WTC11 (cell line): Measurements from ENCODE around the gene DAB1. TPM values are rescaled to one million over a fixed set of nuclear protein-coding genes. Genes with fewer than 3 reads are reported as not detected.

Source experiments
- ATAC-seq: fragments of 200-7000 bp; cut with Tn5 transposase; 2 replicates; pipeline ENCODE4 v1.10.0; 2021; ENCODE audit warnings: mild to moderate bottlenecking, moderate library complexity
- CTCF ChIA-PET: fragments of 300-600 bp; sonication (Branson Sonifier 250); formaldehyde crosslinking; loops from one replicate; lab custom pipeline; 2021; ENCODE audit warnings: antibody characterized with exemption; lab: Charles Lee
- POLR2A ChIA-PET: fragments of 350-600 bp; sonication (Branson Sonifier 250); formaldehyde crosslinking; loops from one replicate; lab custom pipeline; 2021; ENCODE audit warnings: antibody characterized with exemption; lab: Charles Lee
- DNase-seq: peaks from one replicate; pipeline ENCODE4 v3.0.0; 2021; ENCODE audit warnings: low spot score
- H3K27ac Mint-ChIP-seq: 2 replicates; pipeline ENCODE4 v1.8.0; 2021; ENCODE audit warnings: mixed read lengths
- H3K27me3 Mint-ChIP-seq: 2 replicates; pipeline ENCODE4 v1.8.0; 2021; ENCODE audit warnings: low read depth, mild to moderate bottlenecking, moderate library complexity, mixed read lengths
- H3K36me3 Mint-ChIP-seq: 2 replicates; pipeline ENCODE4 v1.8.0; 2021; ENCODE audit warnings: mixed read lengths
- H3K4me1 Mint-ChIP-seq: 2 replicates; pipeline ENCODE4 v1.8.0; 2022; ENCODE audit warnings: mixed read lengths
- H3K4me3 Mint-ChIP-seq: 2 replicates; pipeline ENCODE4 v1.8.0; 2021; ENCODE audit warnings: mild to moderate bottlenecking, moderate library complexity, mixed read lengths
- H3K9me3 Mint-ChIP-seq: 2 replicates; pipeline ENCODE4 v1.8.0; 2021; ENCODE audit warnings: mixed read lengths
- ATF3 ChIP-seq: sonication (generic); formaldehyde crosslinking; conservative IDR thresholded peaks from 2 replicates; pipeline ENCODE4 v1.8.1; 2022; ENCODE audit warnings: mild to moderate bottlenecking, missing genetic modification reagents
- CREM ChIP-seq: sonication (generic); formaldehyde crosslinking; IDR thresholded peaks from 2 replicates; pipeline ENCODE4 v1.8.1; 2022; ENCODE audit warnings: mild to moderate bottlenecking, missing genetic modification reagents, moderate library complexity
- E2F1 ChIP-seq: sonication (generic); formaldehyde crosslinking; IDR thresholded peaks from 2 replicates; pipeline ENCODE4 v1.8.0; 2022; ENCODE audit warnings: mild to moderate bottlenecking, missing genetic modification reagents
- ETV6 ChIP-seq: sonication (generic); formaldehyde crosslinking; IDR thresholded peaks from 2 replicates; pipeline ENCODE4 v1.8.1; 2022; ENCODE audit warnings: mild to moderate bottlenecking, missing genetic modification reagents
- GTF2I ChIP-seq: fragments of 250-450 bp; sonication (Bioruptor Pico); conservative IDR thresholded peaks from 2 replicates; pipeline ENCODE4 v1.4.0; 2021; ENCODE audit warnings: mild to moderate bottlenecking
- IRF2 ChIP-seq: sonication (generic); formaldehyde crosslinking; IDR thresholded peaks from 2 replicates; pipeline ENCODE4 v1.8.0; 2022; ENCODE audit warnings: low read depth, missing genetic modification reagents, borderline replicate concordance
- KAT7 ChIP-seq: sonication (generic); formaldehyde crosslinking; IDR thresholded peaks from 2 replicates; pipeline ENCODE4 v1.8.1; 2023; ENCODE audit warnings: missing genetic modification reagents, mild to moderate bottlenecking, borderline replicate concordance
- NFYB ChIP-seq: sonication (generic); formaldehyde crosslinking; conservative IDR thresholded peaks from 2 replicates; pipeline ENCODE4 v1.8.0; 2022; ENCODE audit warnings: low read depth, missing genetic modification reagents
- NR2C2 ChIP-seq: sonication (generic); formaldehyde crosslinking; IDR thresholded peaks from 2 replicates; pipeline ENCODE4 v1.8.0; 2022; ENCODE audit warnings: mild to moderate bottlenecking, missing genetic modification reagents
- RELA ChIP-seq: sonication (generic); formaldehyde crosslinking; IDR thresholded peaks from 2 replicates; pipeline ENCODE4 v1.8.1; 2022; ENCODE audit warnings: missing genetic modification reagents, mild to moderate bottlenecking, borderline replicate concordance
- RORB ChIP-seq: fragments of 250-450 bp; sonication (Bioruptor Pico); IDR thresholded peaks from 2 replicates; pipeline ENCODE4 v1.9.0; 2021; ENCODE audit warnings: mild to moderate bottlenecking
- TEAD4 ChIP-seq: sonication (generic); formaldehyde crosslinking; IDR thresholded peaks from 2 replicates; pipeline ENCODE4 v1.8.0; 2022; ENCODE audit warnings: mild to moderate bottlenecking, missing genetic modification reagents
- ZNF423 ChIP-seq: fragments of 250-450 bp; sonication (Bioruptor Pico); IDR thresholded peaks from 2 replicates; pipeline ENCODE4 v2.1.2; 2022; ENCODE audit warnings: mild to moderate bottlenecking, moderate library complexity
- ZNF671 ChIP-seq: fragments of 250-450 bp; sonication (Bioruptor Pico); IDR thresholded peaks from 2 replicates; pipeline ENCODE4 v1.8.0; 2021; ENCODE audit warnings: mild to moderate bottlenecking
- total RNA-seq: library from RNA; stranded (reverse); gene quantifications from 3 replicates; pipeline ENCODE4 v1.2.3, GENCODE V29; 2021
- TF ChIP-seq, protein P1 (sequence below): fragments of 250-450 bp; sonication (Bioruptor Pico); IDR thresholded peaks from 2 replicates; pipeline ENCODE4 v1.9.0; 2021; ENCODE audit warnings: mild to moderate bottlenecking
- TF ChIP-seq, protein P2 (sequence below): sonication (generic); formaldehyde crosslinking; IDR thresholded peaks from 2 replicates; pipeline ENCODE4 v1.8.1; 2023; ENCODE audit warnings: mild to moderate bottlenecking, missing genetic modification reagents
- TF ChIP-seq, protein P3 (sequence below): sonication (generic); formaldehyde crosslinking; IDR thresholded peaks from 2 replicates; pipeline ENCODE4 v1.8.0; 2022; ENCODE audit warnings: mild to moderate bottlenecking, missing genetic modification reagents

Gene DAB1
- total RNA-seq, 1 experiment from 2014 or later, result 10.7 TPM

- TF ChIP-seq KAT7 (CRISPR knock-in tag), result no peak
- no peak for TF ChIP-seq CREM (CRISPR knock-in tag)
- no peak for TF ChIP-seq NR2C2 (CRISPR knock-in tag)
Observed at GRCh38 chr1:57367945-57368344, 55.9 kb downstream of the DAB1 start (continued).

DNA sequence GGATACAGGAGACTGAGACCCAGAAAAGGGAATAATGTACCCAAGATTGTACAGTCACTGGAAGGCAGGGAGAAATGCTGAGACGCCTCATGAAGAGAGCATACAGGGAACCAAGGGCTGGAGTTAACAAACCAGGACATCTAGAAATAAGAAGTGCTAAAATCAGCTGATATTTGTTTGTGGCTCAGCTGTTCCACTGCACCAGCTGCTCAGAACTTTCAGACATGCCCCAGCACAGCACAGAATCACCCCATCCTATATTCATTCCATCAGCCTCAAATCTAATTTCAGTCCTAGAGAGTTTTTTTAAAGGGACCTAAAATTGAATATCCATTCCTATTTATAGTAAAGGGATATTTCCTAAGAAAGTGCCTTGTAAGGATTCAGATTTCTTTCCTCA, 60.2 kb downstream of the DAB1 start:
- POLR2A ChIA-PET, result no interaction called here
- Mint-ChIP-seq H3K27ac (no peak overlapping the region), H3K4me3 (no peak overlapping the region)
- no peak for TF ChIP-seq RORB (CRISPR knock-in tag)
- no peak for TF ChIP-seq TEAD4 (CRISPR knock-in tag)
- no peak for TF ChIP-seq E2F1 (CRISPR knock-in tag)
- no peak for TF ChIP-seq ETV6 (CRISPR knock-in tag)
- TF ChIP-seq, protein P1, sequence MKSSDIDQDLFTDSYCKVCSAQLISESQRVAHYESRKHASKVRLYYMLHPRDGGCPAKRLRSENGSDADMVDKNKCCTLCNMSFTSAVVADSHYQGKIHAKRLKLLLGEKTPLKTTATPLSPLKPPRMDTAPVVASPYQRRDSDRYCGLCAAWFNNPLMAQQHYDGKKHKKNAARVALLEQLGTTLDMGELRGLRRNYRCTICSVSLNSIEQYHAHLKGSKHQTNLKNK, result no peak
- no peak for TF ChIP-seq NFYB
- TF ChIP-seq ZNF423 (CRISPR knock-in tag), result no peak
- TF ChIP-seq, all 79 proteins: peak for 0
- peaks cover 15% of the 10 kb centered on the region for H3K9me3 Mint-ChIP-seq
- DNase-seq, result no peak
- CTCF ChIA-PET, result no interaction called here
- no peaks in the 10 kb centered on the region; the same call in 1 of the 2 replicates for H3K27me3 Mint-ChIP-seq
- peaks cover 6% of the 10 kb centered on the region; the same call in 1 of the 2 replicates for H3K4me1 Mint-ChIP-seq
- ATAC-seq, result no peak
- peaks cover 15% of the 10 kb centered on the region for H3K36me3 Mint-ChIP-seq

GRCh38 chr1:57363165-57363564, 60.7 kb downstream of the DAB1 start:
- Mint-ChIP-seq H3K36me3 (peaks cover 16% of the 10 kb centered on the region), H3K4me1 (peaks cover 8% of the 10 kb centered on the region), H3K27me3 (peaks cover 4% of the 10 kb centered on the region; the same call in 1 of the 2 replicates), H3K9me3 (peaks cover 17% of the 10 kb centered on the region), H3K4me3 (no peak overlapping the region), H3K27ac (no peak overlapping the region)
- CTCF ChIA-PET, result no interaction called here
- ATAC-seq (no peak), DNase-seq (no peak)
- POLR2A ChIA-PET, result no interaction called here
- TF ChIP-seq E2F1 (CRISPR knock-in tag) (no peak), ETV6 (CRISPR knock-in tag) (no peak)

DNA sequence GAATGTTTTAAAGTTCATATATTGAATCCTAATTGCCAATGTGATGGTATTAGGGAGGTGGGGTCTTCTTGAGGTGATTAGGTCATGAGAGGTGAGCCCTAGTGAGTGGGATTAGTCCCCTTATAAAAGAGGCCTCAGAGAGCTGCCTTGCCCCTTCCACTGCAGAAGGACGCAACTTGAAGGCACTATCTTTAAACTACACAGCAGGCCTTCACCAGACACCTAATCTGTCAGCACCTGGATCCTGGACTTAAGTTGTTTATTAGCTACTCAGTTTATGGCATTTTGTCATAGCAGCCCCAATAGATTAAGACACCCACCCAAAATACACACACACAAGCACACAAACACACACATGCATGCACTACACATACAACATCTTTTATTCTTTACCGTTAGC, 61.4 kb downstream of the DAB1 start:
- ATAC-seq (no peak), DNase-seq (no peak)
- no peak overlapping the region for H3K27ac Mint-ChIP-seq
- no peak for TF ChIP-seq ATF3
- no peak for TF ChIP-seq RELA (CRISPR knock-in tag)
- no peak overlapping the region for H3K4me3 Mint-ChIP-seq
- peaks cover 14% of the 10 kb centered on the region for H3K4me1 Mint-ChIP-seq
- peaks cover 5% of the 10 kb centered on the region; the same call in 1 of the 2 replicates for H3K27me3 Mint-ChIP-seq
- ChIA-PET CTCF (no interaction called here), POLR2A (no interaction called here)
- peaks cover 18% of the 10 kb centered on the region for H3K9me3 Mint-ChIP-seq
- H3K36me3 Mint-ChIP-seq, result peaks cover 17% of the 10 kb centered on the region

- CTCF ChIA-PET, result interaction anchor here (1.2 kb wide), 1 partner anchor 11 kb away, joined by 3 read pairs; no protein-coding TSS in a partner anchor
- Mint-ChIP-seq H3K36me3 (peaks cover 17% of the 10 kb centered on the region), H3K4me3 (no peak overlapping the region), H3K9me3 (peaks cover 18% of the 10 kb centered on the region), H3K4me1 (peaks cover 24% of the 10 kb centered on the region), H3K27me3 (peaks cover 15% of the 10 kb centered on the region), H3K27ac (no peak overlapping the region)
- DNase-seq (no peak), ATAC-seq (no peak)
- TF ChIP-seq RORB (CRISPR knock-in tag), result no peak
- TF ChIP-seq, protein P2, sequence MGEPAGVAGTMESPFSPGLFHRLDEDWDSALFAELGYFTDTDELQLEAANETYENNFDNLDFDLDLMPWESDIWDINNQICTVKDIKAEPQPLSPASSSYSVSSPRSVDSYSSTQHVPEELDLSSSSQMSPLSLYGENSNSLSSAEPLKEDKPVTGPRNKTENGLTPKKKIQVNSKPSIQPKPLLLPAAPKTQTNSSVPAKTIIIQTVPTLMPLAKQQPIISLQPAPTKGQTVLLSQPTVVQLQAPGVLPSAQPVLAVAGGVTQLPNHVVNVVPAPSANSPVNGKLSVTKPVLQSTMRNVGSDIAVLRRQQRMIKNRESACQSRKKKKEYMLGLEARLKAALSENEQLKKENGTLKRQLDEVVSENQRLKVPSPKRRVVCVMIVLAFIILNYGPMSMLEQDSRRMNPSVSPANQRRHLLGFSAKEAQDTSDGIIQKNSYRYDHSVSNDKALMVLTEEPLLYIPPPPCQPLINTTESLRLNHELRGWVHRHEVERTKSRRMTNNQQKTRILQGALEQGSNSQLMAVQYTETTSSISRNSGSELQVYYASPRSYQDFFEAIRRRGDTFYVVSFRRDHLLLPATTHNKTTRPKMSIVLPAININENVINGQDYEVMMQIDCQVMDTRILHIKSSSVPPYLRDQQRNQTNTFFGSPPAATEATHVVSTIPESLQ (CRISPR knock-in tag), result no peak
- TF ChIP-seq IRF2 (CRISPR knock-in tag), result no peak
- TF ChIP-seq, protein P3, sequence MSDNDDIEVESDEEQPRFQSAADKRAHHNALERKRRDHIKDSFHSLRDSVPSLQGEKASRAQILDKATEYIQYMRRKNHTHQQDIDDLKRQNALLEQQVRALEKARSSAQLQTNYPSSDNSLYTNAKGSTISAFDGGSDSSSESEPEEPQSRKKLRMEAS (CRISPR knock-in tag), result no peak
- TF ChIP-seq GTF2I (CRISPR knock-in tag), result no peak
- TF ChIP-seq ZNF671 (CRISPR knock-in tag), result no peak
- POLR2A ChIA-PET, result no interaction called here
Observed at GRCh38 chr1:57361516-57361915, 62.3 kb downstream of the DAB1 start.
